NT2/D1 (cell line): ENCODE data around the gene AJUBA.

Experiments used
- DNase-seq: peaks from one replicate; pipeline ENCODE4 v3.0.0-alpha.2; 2011; ENCODE audit warnings: low read depth, low spot score
- H3K27me3 ChIP-seq: 2 replicates; pipeline ENCODE4 v1.6.0; 2011; ENCODE audit warnings: mild to moderate bottlenecking; ENCODE audit not compliant: insufficient read length, insufficient read depth
- H3K36me3 ChIP-seq: 2 replicates; pipeline ENCODE4 v1.6.1; 2011; ENCODE audit warnings: mild to moderate bottlenecking, low read length, mixed read lengths; ENCODE audit not compliant: insufficient read depth, insufficient read length
- H3K4me1 ChIP-seq: 2 replicates; pipeline ENCODE4 v1.5.1; 2011; ENCODE audit not compliant: insufficient read depth, insufficient read length
- H3K4me3 ChIP-seq: 2 replicates; pipeline ENCODE4 v1.5.1; 2011; ENCODE audit warnings: low read depth; ENCODE audit not compliant: insufficient read length
- H3K9ac ChIP-seq: 2 replicates; pipeline ENCODE4 v1.6.0; 2011; ENCODE audit warnings: low read depth; ENCODE audit not compliant: insufficient read length
- H3K9me3 ChIP-seq: 2 replicates; pipeline ENCODE4 v1.5.1; 2011; ENCODE audit warnings: mild to moderate bottlenecking, low read length; ENCODE audit not compliant: insufficient read depth
- SUZ12 ChIP-seq: IDR thresholded peaks from 2 replicates; pipeline ENCODE4 v1.6.1; 2011; ENCODE audit not compliant: insufficient read length, insufficient read depth; ENCODE audit errors: extremely low read depth
- YY1 ChIP-seq: IDR thresholded peaks from 2 replicates; pipeline ENCODE4 v1.6.1; 2011; ENCODE audit not compliant: insufficient read length, insufficient read depth
- ZNF274 ChIP-seq: IDR thresholded peaks from 2 replicates; pipeline ENCODE4 v1.6.1; 2011; ENCODE audit warnings: mild to moderate bottlenecking, low read depth, low read length

The AJUBA gene

GRCh38 chr14:22982477-22983245, at the start of gene AJUBA:
Gene AJUBA (minus strand): TSS chr14:22982551. CDS start chr14:22982266, 285 bp downstream.
- TF ChIP-seq YY1 = no peak
- no peak for TF ChIP-seq ZNF274
- TF ChIP-seq SUZ12 = no peak
- DNase-seq = no peak
- H3K36me3 ChIP-seq = peaks cover 4% of the 10 kb centered on the region
- no peaks in the 10 kb centered on the region for H3K27me3 ChIP-seq
- H3K9me3 ChIP-seq = no peaks in the 10 kb centered on the region
- H3K9ac ChIP-seq = peak within 1 kb of the TSS; percentile 3
- H3K4me3 ChIP-seq = no peak within 1 kb of the TSS
- peaks cover 11% of the 10 kb centered on the region for H3K4me1 ChIP-seq

- H3K4me1 ChIP-seq = peaks cover 7% of the 10 kb centered on the region
- TF ChIP-seq SUZ12 = no peak
- TF ChIP-seq ZNF274 = no peak
- no peak for TF ChIP-seq YY1
These were observed 48.6 kb upstream of the AJUBA start for GRCh38 chr14:23030936-23031335.

GRCh38 chr14:23028799-23029198, 46.4 kb upstream of the AJUBA start:
- no peak overlapping the region for H3K4me3 ChIP-seq
- peaks cover 15% of the 10 kb centered on the region for H3K4me1 ChIP-seq
- no peak for DNase-seq
- no peaks in the 10 kb centered on the region for H3K9me3 ChIP-seq
- H3K9ac ChIP-seq = no peak overlapping the region
- peaks cover 78% of the 10 kb centered on the region for H3K36me3 ChIP-seq
- TF ChIP-seq SUZ12 = no peak
- no peak for TF ChIP-seq ZNF274
- TF ChIP-seq YY1 = no peak
- H3K27me3 ChIP-seq = no peaks in the 10 kb centered on the region

More at GRCh38 chr14:23030936-23031335, 48.6 kb upstream of the AJUBA start:
- no peak overlapping the region for H3K9ac ChIP-seq
- H3K4me3 ChIP-seq = no peak overlapping the region
- peaks cover 61% of the 10 kb centered on the region for H3K36me3 ChIP-seq
- H3K9me3 ChIP-seq = no peaks in the 10 kb centered on the region
- H3K27me3 ChIP-seq = no peaks in the 10 kb centered on the region
- DNase-seq = no peak

- Histone ChIP-seq H3K36me3 (peaks cover 75% of the 10 kb centered on the region), H3K4me1 (peaks cover 11% of the 10 kb centered on the region), H3K4me3 (no peak overlapping the region), H3K27me3 (no peaks in the 10 kb centered on the region), H3K9me3 (no peaks in the 10 kb centered on the region), H3K9ac (no peak overlapping the region)
- no peak for DNase-seq
- TF ChIP-seq YY1 (no peak), ZNF274 (no peak), SUZ12 (no peak)
These were observed 42.9 kb upstream of the AJUBA start for GRCh38 chr14:23025151-23025814.

- H3K9ac ChIP-seq = no peak overlapping the region
- no peaks in the 10 kb centered on the region for H3K9me3 ChIP-seq
- peaks cover 76% of the 10 kb centered on the region for H3K36me3 ChIP-seq
- TF ChIP-seq SUZ12 (no peak), YY1 (no peak), ZNF274 (no peak)
- peaks cover 11% of the 10 kb centered on the region for H3K4me1 ChIP-seq
- no peak for DNase-seq
- H3K27me3 ChIP-seq = no peaks in the 10 kb centered on the region
- H3K4me3 ChIP-seq = no peak overlapping the region
These were observed 42.3 kb upstream of the AJUBA start for GRCh38 chr14:23024612-23025075.

GRCh38 chr14:23023795-23024152, 41.4 kb upstream of the AJUBA start:
- Histone ChIP-seq H3K27me3 (no peaks in the 10 kb centered on the region), H3K4me1 (peaks cover 11% of the 10 kb centered on the region), H3K9ac (no peak overlapping the region), H3K36me3 (peaks cover 67% of the 10 kb centered on the region), H3K9me3 (no peaks in the 10 kb centered on the region), H3K4me3 (no peak overlapping the region)
- TF ChIP-seq YY1 = no peak
- TF ChIP-seq SUZ12 = no peak
- no peak for TF ChIP-seq ZNF274
- DNase-seq = no peak
